HEK293T (cell line): ENCODE results near the gene PLSCR4.

ENCODE experiments used
- BHLHE40 ChIP-seq: fragments of 450-650 bp; IDR thresholded peaks from 2 replicates; pipeline ENCODE4 v1.6.1; 2016; ENCODE audit warnings: mild to moderate bottlenecking, moderate library complexity, borderline replicate concordance
- FOXA1 ChIP-seq: fragments of 450-650 bp; IDR thresholded peaks from 2 replicates; pipeline ENCODE4 v1.6.1; 2016; ENCODE audit warnings: mild to moderate bottlenecking
- HDGF ChIP-seq: fragments of 450-650 bp; IDR thresholded peaks from 2 replicates; pipeline ENCODE4 v1.6.1; 2017; ENCODE audit warnings: antibody characterized with exemption, borderline replicate concordance
- SP1 ChIP-seq: fragments of 450-650 bp; IDR thresholded peaks from 2 replicates; pipeline ENCODE4 v1.6.1; 2017
- TARDBP ChIP-seq: fragments of 450-650 bp; IDR thresholded peaks from 2 replicates; pipeline ENCODE4 v1.6.1; 2016

- TF ChIP-seq SP1 (no peak), TARDBP (no peak), HDGF (no peak), FOXA1 (no peak), BHLHE40 (no peak)
Measured at GRCh38 chr3:146279013-146279412, 28.1 kb upstream of the PLSCR4 start.
